ENCODE measurements around the gene OVOL2.

OVOL2 gene

DNA sequence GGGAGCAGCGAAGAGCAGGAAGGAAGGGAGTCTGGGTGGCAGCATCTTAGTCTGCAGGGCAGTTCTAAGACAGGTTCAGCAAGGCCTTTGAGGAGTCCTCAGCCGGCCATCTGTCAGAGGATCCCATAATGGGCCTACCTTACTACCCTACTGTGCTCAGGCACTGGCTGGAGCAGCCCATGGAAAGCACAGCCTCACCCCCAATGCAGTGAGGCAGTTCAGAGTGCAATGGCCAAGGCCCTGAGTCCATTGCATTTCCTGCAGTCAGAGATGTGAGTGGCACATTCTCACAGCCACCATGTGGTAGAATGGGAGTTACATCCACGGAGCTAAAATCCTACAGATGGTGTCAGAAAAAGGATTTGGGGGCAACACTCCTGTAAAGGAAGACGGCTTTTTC, 19.4 kb upstream of the OVOL2 start:
- TF ChIP-seq ZNF274 (IDR thresholded peaks at IDR 0.05; ENCODE audit: low read depth, low read length) = no peak
- H3K4me3 ChIP-seq (ENCODE audit: low read length) = no peak overlapping the region

DNA sequence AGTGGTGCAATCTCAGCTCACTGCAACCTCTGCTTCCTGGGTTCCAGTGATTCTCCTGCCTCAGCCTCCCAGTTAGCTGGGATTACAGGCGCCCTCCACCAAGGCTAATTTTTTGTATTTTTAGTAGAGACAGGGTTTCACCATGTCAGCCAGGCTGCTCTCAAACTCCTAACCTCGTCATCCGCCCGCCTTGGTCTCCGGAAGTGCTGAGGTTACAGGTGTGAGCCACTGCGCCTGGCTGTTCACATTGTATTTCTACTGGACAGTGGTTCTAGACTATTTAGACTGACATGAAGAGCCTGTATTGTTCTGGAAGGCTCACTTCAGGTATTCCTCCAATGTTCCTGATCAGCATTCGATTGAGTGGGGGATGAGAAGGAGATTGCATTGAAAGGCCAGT, 14.8 kb upstream of the OVOL2 start:
- no peak for TF ChIP-seq ZNF274 (IDR thresholded peaks at IDR 0.05; ENCODE audit: low read depth, low read length)

DNA sequence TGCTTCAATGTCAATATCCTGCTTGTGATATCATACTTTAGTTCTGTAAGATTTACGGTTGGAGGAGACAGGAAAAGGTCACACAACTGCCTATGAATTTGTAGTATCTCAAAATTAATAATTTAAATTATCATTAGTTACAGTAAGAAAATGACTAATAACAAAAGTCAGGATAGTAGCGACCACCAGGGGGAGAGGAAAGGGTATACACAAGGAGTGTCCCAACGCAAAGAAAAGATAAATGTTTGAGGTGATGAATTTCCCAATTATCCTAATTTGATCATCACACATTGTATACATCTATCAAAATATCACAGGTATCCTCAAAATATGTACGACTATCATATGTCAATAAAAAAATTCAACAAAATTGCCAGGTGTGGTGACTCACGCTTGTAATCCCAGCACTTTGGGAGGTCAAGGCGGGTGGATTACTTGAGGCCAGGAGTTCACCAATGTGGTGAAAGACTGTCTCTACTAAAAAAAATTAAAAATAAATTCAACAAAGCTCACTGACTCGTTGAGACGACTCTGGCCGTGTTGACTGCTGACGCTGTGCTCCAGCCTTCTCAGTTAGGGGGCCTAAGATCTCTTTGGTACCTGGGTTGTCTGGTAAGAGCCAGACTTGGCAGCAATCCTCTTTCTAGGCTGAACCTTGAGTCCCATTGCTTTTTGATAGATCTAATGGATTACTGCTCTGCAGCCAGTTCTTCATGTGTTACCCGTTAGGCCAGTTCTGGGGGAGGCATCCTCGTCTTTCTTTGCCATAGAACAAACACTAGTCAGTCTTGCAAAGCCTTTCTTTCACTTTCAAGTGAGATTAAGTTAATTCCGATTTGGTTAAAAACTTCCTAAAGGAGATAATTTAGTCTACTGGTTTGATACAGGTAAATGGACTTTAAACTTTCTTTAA, 9.0 kb upstream of the OVOL2 start:
- TF ChIP-seq ZNF274 (IDR thresholded peaks at IDR 0.05; ENCODE audit: low read depth, low read length) = no peak
- H3K4me3 ChIP-seq (ENCODE audit: low read length) = no peak overlapping the region

More for the DNA sequence above, 14.8 kb upstream of the OVOL2 start:
- H3K4me3 ChIP-seq (ENCODE audit: low read length) = no peak overlapping the region

DNA sequence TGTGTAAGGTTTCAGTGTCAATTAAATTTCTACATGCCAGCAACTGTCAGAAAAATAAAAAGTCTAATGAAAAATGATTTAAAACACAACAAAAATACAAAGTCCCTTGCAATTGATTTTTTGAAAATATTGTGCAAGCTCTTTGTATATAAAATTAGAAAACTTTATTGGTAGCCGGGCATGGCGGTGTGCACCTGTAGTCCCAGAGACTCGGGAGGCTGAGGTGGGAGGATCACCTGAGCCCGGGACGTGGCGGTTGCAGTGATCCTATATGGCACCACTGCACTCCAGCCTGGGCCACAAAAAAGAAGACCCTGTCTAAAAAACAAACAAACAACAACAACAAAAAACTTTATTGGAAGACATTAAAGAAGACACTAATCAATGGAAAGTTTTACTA, 6.0 kb upstream of the OVOL2 start:
- TF ChIP-seq ZNF274 (IDR thresholded peaks at IDR 0.05; ENCODE audit: low read depth, low read length) = no peak
- no peak overlapping the region for H3K4me3 ChIP-seq (ENCODE audit: low read length)

DNA sequence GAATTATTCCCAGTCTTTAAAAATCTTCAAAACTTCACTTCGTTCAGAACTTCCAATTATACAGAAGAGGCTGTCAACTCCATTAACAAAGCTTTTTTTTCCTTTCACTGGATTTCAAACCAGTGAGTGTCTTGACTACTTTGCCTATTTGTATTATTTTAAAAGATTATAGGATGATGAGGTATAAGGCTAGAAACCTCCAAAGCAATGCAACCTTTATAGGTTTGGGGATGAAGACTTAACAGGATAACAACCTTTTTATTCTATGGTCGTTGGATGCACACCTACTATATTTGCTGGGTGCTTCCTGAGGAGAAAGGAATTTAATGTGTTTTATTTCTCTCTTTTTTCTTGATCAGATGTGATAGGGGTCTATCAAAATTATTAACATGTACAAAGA, 1.9 kb upstream of the OVOL2 start:
- no peak overlapping the region for H3K4me3 ChIP-seq (ENCODE audit: low read length)
- TF ChIP-seq ZNF274 (IDR thresholded peaks at IDR 0.05; ENCODE audit: low read depth, low read length) = no peak

DNA sequence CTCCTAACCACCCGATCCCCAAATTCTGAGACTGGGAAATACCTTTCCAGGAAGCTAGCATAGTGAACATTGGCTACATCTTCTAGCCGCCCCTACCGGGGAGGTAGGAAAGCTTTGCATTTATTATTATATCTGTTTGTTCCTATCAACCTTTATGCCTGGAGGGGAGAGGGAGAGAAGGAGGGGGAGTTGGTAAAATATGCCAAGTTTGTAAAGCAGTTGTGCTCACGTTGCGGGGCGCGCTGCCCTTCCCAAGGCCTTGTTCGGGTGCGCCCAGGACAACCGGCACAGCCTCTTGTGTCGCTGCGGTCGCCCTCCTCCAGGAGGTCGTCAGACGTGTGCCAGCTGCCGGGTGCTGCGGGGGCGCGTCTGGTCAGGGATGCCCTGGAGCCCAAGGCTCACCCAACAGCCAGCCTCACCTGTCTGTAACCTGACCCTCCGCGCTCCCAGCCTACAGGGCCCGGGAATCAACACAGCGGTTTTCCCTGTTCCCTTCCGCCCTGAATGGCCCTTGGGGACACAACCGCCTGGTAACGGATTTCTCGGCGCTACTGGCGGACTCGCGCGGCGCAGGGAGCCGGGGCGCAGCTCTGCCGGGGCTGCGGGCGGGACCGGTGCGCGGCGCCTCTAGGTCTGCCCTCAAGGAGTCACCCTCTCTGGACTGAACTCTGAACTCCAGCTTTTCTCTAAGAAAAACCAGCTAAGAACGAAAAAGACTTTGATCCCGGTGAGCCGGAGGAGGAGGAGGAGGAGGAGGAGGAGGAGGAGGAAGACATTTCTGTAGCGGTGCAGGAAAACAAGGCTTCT, 1.1 kb upstream of the OVOL2 start:
- H3K4me3 ChIP-seq (ENCODE audit: low read length) = no peak overlapping the region
- TF ChIP-seq ZNF274 (IDR thresholded peaks at IDR 0.05; ENCODE audit: low read depth, low read length) = no peak

DNA sequence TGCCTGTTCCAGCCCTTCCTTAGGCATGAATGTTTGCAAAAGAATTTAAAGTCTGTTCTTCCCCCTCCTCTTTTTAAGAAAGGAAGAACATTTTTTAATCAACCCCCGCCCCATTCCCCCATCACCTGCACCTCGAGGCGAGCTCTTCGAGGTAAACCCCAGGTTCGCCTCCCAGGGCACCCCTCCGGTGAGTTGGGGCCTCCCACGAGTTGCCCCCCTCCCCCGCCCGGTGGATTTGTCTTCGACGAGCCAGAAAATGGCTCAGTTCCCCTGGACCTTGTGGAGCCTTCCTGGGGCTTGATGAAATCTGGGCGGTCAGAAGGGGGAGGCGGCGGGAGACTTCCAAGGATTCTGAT, 256 bp upstream of the OVOL2 start:
- no peak for TF ChIP-seq ZNF274 (IDR thresholded peaks at IDR 0.05; ENCODE audit: low read depth, low read length)
- no peak overlapping the region for H3K4me3 ChIP-seq (ENCODE audit: low read length)

DNA sequence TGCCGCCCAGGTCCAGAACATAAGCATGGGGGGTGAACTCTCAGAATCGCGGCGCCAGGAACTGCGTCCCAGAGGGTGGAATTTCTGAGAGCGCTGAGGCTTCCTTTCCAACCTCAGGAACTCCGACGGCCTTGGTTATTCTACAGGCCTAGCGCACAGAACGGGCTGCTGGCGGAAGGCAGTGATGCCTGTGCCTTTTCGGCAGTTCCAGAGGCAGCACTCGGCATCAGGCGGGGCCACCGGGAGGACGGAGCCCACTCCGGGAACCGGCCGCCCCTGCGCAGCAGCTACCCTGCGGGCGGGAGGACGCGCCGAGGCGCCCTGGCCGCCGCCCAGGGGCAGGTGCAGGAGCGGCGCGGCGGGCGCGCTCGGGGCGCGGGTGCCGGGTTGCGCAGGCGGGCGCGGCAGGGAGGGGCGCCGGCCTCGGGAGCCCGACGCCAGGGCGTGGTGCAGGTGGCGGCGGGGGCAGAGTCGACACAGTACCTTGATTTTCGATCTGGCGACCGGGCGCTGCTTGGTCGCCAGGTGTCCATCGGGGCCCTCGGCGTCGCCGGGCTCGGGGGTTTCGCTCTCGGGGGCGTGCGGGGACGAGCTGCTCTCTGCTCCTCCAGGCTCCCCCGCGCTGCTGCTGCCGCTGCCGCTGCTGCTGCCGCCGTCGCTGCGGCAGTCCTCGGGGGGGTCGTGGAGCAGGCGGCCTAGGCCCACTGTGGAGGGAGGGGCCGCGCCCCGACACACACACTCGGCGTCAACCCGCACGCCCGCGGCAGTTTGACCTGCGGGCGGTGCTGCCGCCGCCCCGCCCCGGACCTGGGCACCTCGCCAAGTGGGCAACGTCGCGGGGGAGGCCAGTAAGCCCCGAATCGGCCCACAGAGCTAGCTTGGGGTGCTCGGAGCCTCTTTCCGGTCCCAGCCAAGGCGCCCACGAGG, 1.3 kb downstream of the OVOL2 start:
- peak overlapping the region; percentile 29; the same call in 1 of the 2 replicates for H3K4me3 ChIP-seq (ENCODE audit: low read length)
- TF ChIP-seq ZNF274 (IDR thresholded peaks at IDR 0.05; ENCODE audit: low read depth, low read length) = no peak

DNA sequence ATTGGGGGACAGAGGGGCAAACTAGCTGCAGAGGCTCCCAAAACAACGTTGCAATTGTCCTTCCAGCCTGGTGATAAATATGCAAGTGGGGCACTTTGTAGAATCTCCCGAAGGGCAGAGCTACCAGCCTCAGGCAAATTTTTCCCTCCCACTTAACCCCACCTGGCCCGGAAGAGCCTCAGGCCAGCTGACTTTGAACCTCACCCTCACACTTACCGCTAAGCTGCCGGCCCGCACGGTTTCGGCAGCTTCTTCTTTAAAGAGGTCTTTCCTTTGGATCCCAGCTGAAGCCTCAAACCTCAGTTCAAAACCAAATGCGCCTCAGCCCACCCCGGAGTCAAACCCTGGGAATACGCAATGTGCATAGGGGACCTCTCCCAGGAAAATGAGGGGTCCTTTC, 2.5 kb downstream of the OVOL2 start:
- no peak overlapping the region for H3K4me3 ChIP-seq (ENCODE audit: low read length)
- TF ChIP-seq ZNF274 (IDR thresholded peaks at IDR 0.05; ENCODE audit: low read depth, low read length) = no peak

DNA sequence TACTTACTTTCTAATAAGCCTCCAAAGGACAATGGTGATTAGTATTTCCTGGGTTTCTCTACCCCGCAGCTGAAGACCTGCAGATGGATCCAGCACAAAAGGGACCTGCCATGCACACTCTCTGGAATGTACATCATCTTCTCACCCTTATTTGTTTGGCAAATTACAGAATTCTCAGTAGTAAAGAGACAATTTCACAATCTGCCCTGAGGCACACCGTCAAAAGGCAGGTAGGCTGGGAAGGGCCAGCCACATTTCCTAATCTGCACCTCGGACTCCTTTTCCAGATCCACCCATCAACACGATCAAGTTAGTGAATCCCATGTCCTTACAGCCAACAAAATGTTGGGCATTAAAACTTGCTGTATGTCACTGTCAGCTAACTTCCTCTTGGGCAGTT, 4.9 kb downstream of the OVOL2 start:
- TF ChIP-seq ZNF274 (IDR thresholded peaks at IDR 0.05; ENCODE audit: low read depth, low read length) = no peak
- H3K4me3 ChIP-seq (ENCODE audit: low read length) = no peak overlapping the region

DNA sequence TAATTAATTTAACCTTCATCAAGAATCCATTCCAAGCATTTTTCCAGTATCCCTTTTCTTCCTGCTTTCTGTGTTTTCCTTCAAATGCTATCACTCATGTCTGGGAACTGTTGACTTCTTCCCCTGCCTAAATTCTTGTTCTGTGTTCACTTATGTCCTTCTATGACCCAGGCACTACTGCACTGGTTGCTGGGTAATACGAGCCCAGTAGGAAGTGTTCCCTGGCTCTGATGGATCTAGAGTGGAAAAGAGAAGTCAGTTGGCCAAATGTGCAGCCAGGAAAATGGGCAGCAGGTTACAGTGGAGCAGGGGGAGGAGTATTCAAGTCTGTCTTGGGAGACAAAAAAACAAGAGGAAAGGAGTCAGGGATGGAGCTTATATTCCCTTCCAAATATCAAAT, 7.1 kb downstream of the OVOL2 start:
- no peak for TF ChIP-seq ZNF274 (IDR thresholded peaks at IDR 0.05; ENCODE audit: low read depth, low read length)
- no peak overlapping the region for H3K4me3 ChIP-seq (ENCODE audit: low read length)

DNA sequence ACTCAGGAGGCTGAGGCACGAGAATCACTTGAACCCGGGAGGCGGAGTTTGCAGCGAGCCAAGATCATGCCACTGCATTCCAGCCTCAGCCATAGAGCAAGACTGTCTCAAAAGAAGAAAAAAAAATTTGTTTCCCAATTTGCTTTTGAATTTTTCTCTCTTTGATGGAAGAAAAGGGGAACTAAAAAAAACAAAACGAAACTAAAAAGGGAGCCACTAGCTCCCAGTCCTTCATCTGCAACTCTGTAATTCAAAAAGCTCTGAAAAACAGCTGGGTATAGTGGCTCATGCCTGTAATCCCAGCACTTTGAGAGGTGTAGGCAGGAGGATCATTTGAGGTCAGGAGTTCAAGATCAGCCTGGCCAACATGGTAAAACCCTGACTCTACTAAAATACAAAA, 9.5 kb downstream of the OVOL2 start:
- no peak for TF ChIP-seq ZNF274 (IDR thresholded peaks at IDR 0.05; ENCODE audit: low read depth, low read length)
- no peak overlapping the region for H3K4me3 ChIP-seq (ENCODE audit: low read length)

DNA sequence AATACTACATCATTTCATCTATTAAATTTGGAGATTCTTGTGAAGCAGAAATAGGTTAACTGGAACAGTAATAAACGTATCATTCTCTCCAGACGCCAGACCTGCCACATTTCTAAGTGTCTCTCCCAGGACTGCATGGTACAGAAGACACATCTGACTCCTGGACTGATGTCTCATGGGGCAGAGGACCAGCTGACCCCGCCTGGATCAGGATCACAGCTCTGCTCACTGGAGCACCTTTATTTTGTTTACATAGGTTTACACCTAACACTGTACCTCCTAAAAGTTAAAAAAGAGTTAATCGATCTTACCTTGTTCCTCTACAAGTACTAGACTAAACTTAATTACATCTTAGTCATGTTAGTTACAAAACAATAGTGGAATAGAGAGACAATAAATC, 11.2 kb downstream of the OVOL2 start:
- no peak overlapping the region for H3K4me3 ChIP-seq (ENCODE audit: low read length)

DNA sequence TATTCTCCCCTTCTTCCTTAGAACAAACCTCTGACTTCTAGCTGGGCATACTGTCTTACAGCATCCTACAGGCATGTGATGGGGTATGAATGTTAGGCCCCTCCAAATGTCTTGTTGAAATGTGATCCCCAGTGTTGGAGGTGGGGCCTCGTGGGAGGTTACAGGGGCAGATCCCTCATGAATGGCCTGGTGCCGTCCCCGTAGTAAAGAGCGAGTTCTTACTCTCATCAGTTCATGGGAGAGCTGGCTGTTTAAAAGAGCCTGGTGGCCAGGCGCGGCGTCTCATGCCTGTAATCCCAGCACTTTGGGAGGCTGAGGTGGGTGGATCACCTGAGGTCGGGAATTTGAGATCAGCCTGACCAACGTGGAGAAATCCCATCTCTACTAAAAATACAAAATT, 15.5 kb downstream of the OVOL2 start:
- TF ChIP-seq ZNF274 (IDR thresholded peaks at IDR 0.05; ENCODE audit: low read depth, low read length) = no peak
- no peak overlapping the region for H3K4me3 ChIP-seq (ENCODE audit: low read length)

More for the DNA sequence above, 11.2 kb downstream of the OVOL2 start:
- no peak for TF ChIP-seq ZNF274 (IDR thresholded peaks at IDR 0.05; ENCODE audit: low read depth, low read length)

All from GM08714 (cell line).